Inferior parietal cortex (tissue), 1 donor: ENCODE data around the gene UBE2F.
"Not testable (repeated sequence)": the region's sequence is repeated elsewhere in the genome, so short reads cannot be mapped to it uniquely, and the experiment has no call there.

Experiments
- DNase-seq: peaks from one replicate; pipeline ENCODE4 v3.0.0-alpha.2; 2016; ENCODE audit errors: extremely low spot score

UBE2F gene

GRCh38 chr2:237979331-237979730 is 12.5 kb downstream of the UBE2F start:
- no peak for DNase-seq

- DNase-seq = peak; percentile 52
These were observed 13.3 kb downstream of the UBE2F start for GRCh38 chr2:237980087-237980486.

GRCh38 chr2:237980751-237981150 is 13.9 kb downstream of the UBE2F start:
- DNase-seq = no peak

GRCh38 chr2:237981621-237982020 is 14.8 kb downstream of the UBE2F start:
- not testable (repeated sequence) for DNase-seq

- DNase-seq = no peak
These were observed 15.4 kb downstream of the UBE2F start for GRCh38 chr2:237982039-237982725.

GRCh38 chr2:237983922-237984321 is 17.1 kb downstream of the UBE2F start:
- no peak for DNase-seq

- DNase-seq = no peak
These were observed 20.5 kb downstream of the UBE2F start for GRCh38 chr2:237987268-237987667.

GRCh38 chr2:237993701-237994100 is 26.9 kb downstream of the UBE2F start:
- DNase-seq = no peak

GRCh38 chr2:237995036-237995435 is 28.2 kb downstream of the UBE2F start:
- DNase-seq = no peak

GRCh38 chr2:237996021-237996593 is 29.3 kb downstream of the UBE2F start:
- DNase-seq = no peak

- DNase-seq = no peak
These were observed 30.7 kb downstream of the UBE2F start for GRCh38 chr2:237997521-237997920.

GRCh38 chr2:237998530-237998929 is 31.7 kb downstream of the UBE2F start:
- no peak for DNase-seq

- no peak for DNase-seq
These were observed 36.6 kb downstream of the UBE2F start for GRCh38 chr2:238003234-238004031.

- DNase-seq = no peak
These were observed 37.4 kb downstream of the UBE2F start for GRCh38 chr2:238004077-238004830.

- no peak for DNase-seq
These were observed 38.7 kb downstream of the UBE2F start for GRCh38 chr2:238005528-238005927.

- DNase-seq = no peak
These were observed 39.7 kb downstream of the UBE2F start for GRCh38 chr2:238006510-238006909.

GRCh38 chr2:238007924-238008323 is 41.1 kb downstream of the UBE2F start:
- no peak for DNase-seq

- DNase-seq = peak; percentile 62
These were observed 42.7 kb downstream of the UBE2F start for GRCh38 chr2:238009563-238009962.

- no peak for DNase-seq
These were observed 43.8 kb downstream of the UBE2F start for GRCh38 chr2:238010572-238010971.

GRCh38 chr2:238013806-238014205 is 47.0 kb downstream of the UBE2F start:
- DNase-seq = no peak

- DNase-seq = no peak
These were observed 48.9 kb downstream of the UBE2F start for GRCh38 chr2:238015705-238016104.

GRCh38 chr2:238016526-238016925 is 49.7 kb downstream of the UBE2F start:
- DNase-seq = no peak
